ENCODE results near the gene MLPH.

- TF ChIP-seq CTCF (IDR thresholded peaks at IDR 0.05; ENCODE audit: borderline replicate concordance, extremely low read depth, low read length, poor library complexity, severe bottlenecking): no peak
- no peak for TF ChIP-seq EZH2 (IDR thresholded peaks at IDR 0.05; ENCODE audit: borderline replicate concordance, low read depth, low read length, severe bottlenecking)
These were observed 2.1 kb downstream of the MLPH start for GRCh38 chr2:237488901-237489860.

Data from DND-41 (cell line).